Measurements from ENCODE around the gene ADAMTSL2.

The ADAMTSL2 gene

GRCh38 chr9:133545494-133546286 lies 11.2 kb downstream of the ADAMTSL2 start:
- DNase-seq (ENCODE audit: low read depth), result no peak
- H3K4me3 ChIP-seq (ENCODE audit: low read length), result no peak overlapping the region
- TF ChIP-seq CTCF (conservative IDR thresholded peaks at IDR 0.05; ENCODE audit: low read depth, low read length), result no peak

GRCh38 chr9:133546287-133546680 lies 11.8 kb downstream of the ADAMTSL2 start:
- no peak overlapping the region for H3K4me3 ChIP-seq (ENCODE audit: low read length)
- TF ChIP-seq CTCF (conservative IDR thresholded peaks at IDR 0.05; ENCODE audit: low read depth, low read length), result no peak
- DNase-seq (ENCODE audit: low read depth), result no peak

GRCh38 chr9:133547116-133547515 lies 12.6 kb downstream of the ADAMTSL2 start:
- no peak overlapping the region for H3K4me3 ChIP-seq (ENCODE audit: low read length)
- no peak for DNase-seq (ENCODE audit: low read depth)
- no peak for TF ChIP-seq CTCF (conservative IDR thresholded peaks at IDR 0.05; ENCODE audit: low read depth, low read length)

DNA sequence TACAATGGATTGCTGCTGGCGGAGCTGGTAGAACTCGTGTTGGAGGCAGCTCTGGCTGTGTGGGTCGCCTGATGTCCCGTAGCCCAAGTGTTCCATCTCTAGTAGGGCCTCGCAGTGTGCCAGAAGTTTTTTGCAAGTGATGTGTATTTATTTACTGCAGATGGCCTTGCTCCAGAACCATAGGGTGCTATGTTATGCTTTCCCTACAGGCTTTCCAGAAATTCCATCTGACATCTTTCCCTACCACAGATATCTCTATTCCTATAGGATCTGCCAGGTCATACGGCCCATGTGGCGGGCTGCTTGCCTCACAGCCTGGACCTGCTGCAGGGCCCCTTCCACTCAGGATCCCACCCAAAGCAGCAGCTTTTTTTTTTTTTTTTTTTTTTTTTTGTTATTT lies 16.9 kb downstream of the ADAMTSL2 start:
- TF ChIP-seq CTCF (conservative IDR thresholded peaks at IDR 0.05; ENCODE audit: low read depth, low read length), result no peak
- DNase-seq (ENCODE audit: low read depth), result no peak
- H3K4me3 ChIP-seq (ENCODE audit: low read length), result no peak overlapping the region

- no peak overlapping the region for H3K4me3 ChIP-seq (ENCODE audit: low read length)
- no peak for DNase-seq (ENCODE audit: low read depth)
- no peak for TF ChIP-seq CTCF (conservative IDR thresholded peaks at IDR 0.05; ENCODE audit: low read depth, low read length)
Observed at GRCh38 chr9:133552236-133552635, 17.7 kb downstream of the ADAMTSL2 start.

DNA sequence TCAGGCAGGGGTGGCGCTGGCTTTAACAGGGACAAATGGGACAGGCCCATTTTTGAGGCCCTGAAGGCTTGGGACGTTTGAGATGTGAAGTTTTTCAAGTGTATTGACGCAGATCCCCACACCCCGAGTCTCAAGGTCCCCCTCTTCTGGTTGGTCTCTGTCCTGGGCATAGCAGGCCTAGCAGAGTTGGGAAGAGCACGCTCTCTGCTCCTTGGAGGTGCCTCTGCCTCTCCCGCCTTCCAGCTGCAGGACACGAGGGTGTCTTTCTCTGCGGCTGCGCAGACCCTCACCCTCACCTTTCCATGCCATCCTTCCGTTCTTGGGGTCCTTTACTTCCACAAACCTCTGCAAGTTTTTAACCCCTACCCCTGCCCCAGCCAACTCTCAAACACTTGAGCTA lies 18.6 kb downstream of the ADAMTSL2 start:
- DNase-seq (ENCODE audit: low read depth), result no peak
- no peak for TF ChIP-seq CTCF (conservative IDR thresholded peaks at IDR 0.05; ENCODE audit: low read depth, low read length)
- no peak overlapping the region for H3K4me3 ChIP-seq (ENCODE audit: low read length)

DNA sequence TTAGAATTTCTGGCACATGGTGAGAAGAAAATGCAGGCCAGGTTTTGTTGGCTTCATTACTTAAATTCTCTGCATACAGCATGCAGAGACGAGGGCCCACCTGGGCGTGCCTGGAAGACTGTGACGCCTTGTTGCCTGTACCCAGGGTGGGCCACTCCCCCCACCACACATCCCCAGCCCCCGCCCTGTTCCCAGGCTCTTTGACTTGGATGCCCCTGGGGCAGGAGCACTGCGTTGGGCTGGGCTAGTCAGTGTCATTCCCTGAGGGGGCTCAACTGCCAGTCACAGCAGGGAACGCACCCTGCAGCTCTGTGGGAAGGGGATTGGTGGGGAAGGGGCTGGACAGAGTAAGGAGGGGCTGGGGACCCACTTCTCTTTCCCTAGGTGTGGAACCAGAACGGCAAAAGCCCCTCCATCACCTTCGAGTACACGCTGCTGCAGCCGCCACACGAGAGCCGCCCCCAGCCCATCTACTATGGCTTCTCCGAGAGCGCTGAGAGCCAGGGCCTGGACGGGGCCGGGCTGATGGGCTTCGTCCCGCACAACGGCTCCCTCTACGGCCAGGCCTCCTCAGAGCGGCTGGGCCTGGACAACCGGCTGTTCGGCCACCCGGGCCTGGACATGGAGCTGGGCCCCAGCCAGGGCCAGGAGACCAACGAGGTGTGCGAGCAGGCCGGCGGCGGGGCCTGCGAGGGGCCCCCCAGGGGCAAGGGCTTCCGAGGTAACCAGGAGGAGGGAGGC lies 19.6 kb downstream of the ADAMTSL2 start:
- TF ChIP-seq CTCF (conservative IDR thresholded peaks at IDR 0.05; ENCODE audit: low read depth, low read length), result no peak
- DNase-seq (ENCODE audit: low read depth), result no peak
- H3K4me3 ChIP-seq (ENCODE audit: low read length), result no peak overlapping the region

Data from retinal pigment epithelial cell (primary cell).